H1 (cell line): ENCODE data around the gene RGS3. TPM values are rescaled to one million over a fixed set of nuclear protein-coding genes. Genes with fewer than 3 reads are reported as not detected.

ENCODE experiments used
- BRCA1 ChIP-seq: IDR thresholded peaks from 2 replicates; pipeline ENCODE4 v1.6.1; 2012; ENCODE audit warnings: low read depth, low read length, improper control_type of control experiment
- CBX8 ChIP-seq: fragments of 300-800, 300-1000 bp; sonication (generic); IDR thresholded peaks from 2 replicates; pipeline ENCODE4 v1.7.1; 2016; ENCODE audit warnings: low read depth, low read length, borderline replicate concordance
- CTBP2 ChIP-seq: IDR thresholded peaks from 2 replicates; pipeline ENCODE4 v1.7.0; 2011; ENCODE audit warnings: borderline replicate concordance, mild to moderate bottlenecking, moderate library complexity, mixed read lengths, low read length; ENCODE audit not compliant: insufficient read depth, insufficient read length
- EP300 ChIP-seq, 2 experiments: IDR thresholded peaks; 1 replicate in 1 of 2; 2 replicates in 1 of 2; pipeline ENCODE4 v1.6.1; 2011 to 2012; ENCODE audit warnings: low read depth in 2 of 2, low read length in 2 of 2, mild to moderate bottlenecking in 2 of 2, borderline replicate concordance in 1 of 2, inconsistent platforms in 1 of 2, moderate library complexity in 1 of 2
- KDM5A ChIP-seq: fragments of 200-600 bp; IDR thresholded peaks from 2 replicates; pipeline ENCODE4 v1.7.1; 2012; ENCODE audit warnings: mild to moderate bottlenecking, low read length, inconsistent platforms, mixed read lengths
- MAX ChIP-seq: IDR thresholded peaks from 2 replicates; pipeline ENCODE4 v1.6.1; 2012; ENCODE audit warnings: inconsistent platforms
- NANOG ChIP-seq: IDR thresholded peaks from 2 replicates; pipeline ENCODE4 v1.6.1; 2011; ENCODE audit warnings: low read length, low read depth, mild to moderate bottlenecking, inconsistent platforms; ENCODE audit not compliant: insufficient read depth, poor library complexity, severe bottlenecking
- POLR2AphosphoS5 ChIP-seq: IDR thresholded peaks from 2 replicates; pipeline ENCODE4 v1.6.1; 2011; ENCODE audit warnings: low read depth, low read length
- RFX5 ChIP-seq: IDR thresholded peaks from 2 replicates; pipeline ENCODE4 v1.6.1; 2011; ENCODE audit warnings: low read depth, low read length, improper control_type of control experiment, borderline replicate concordance
- SAP30 ChIP-seq: fragments of 300-600 bp; sonication (generic); IDR thresholded peaks from 2 replicates; pipeline ENCODE4 v1.7.1; 2012; ENCODE audit warnings: low read length, moderate library complexity, mild to moderate bottlenecking, inconsistent platforms; ENCODE audit not compliant: insufficient read depth, insufficient replicate concordance
- SIN3A ChIP-seq, 2 experiments: IDR thresholded peaks in 1 of 2; conservative IDR thresholded peaks in 1 of 2; 2 replicates each; pipeline ENCODE4 v1.6.1; 2011 to 2012; ENCODE audit warnings: low read length in 2 of 2, improper control_type of control experiment in 1 of 2, low read depth in 1 of 2, mild to moderate bottlenecking in 1 of 2
- SUZ12 ChIP-seq: fragments of 200-600 bp; sonication (generic); IDR thresholded peaks from 2 replicates; pipeline ENCODE4 v1.6.1; 2012; ENCODE audit warnings: mild to moderate bottlenecking, inconsistent platforms, low read length, moderate library complexity, mixed read lengths
- TEAD4 ChIP-seq: IDR thresholded peaks from 2 replicates; pipeline ENCODE4 v1.6.1; 2012; ENCODE audit warnings: low read depth, low read length, inconsistent platforms, mixed read lengths
- YY1 ChIP-seq: IDR thresholded peaks from 2 replicates; pipeline ENCODE4 v1.6.1; 2011; ENCODE audit warnings: low read depth, mild to moderate bottlenecking, low read length
- polyA plus RNA-seq, 7 experiments: library from polyadenylated mRNA; depleted of rRNA in 3 of 7; stranded (reverse) in 5 of 7; unstranded in 2 of 7; fragments of >200 nt in 5 of 7; fragments of 200-250 nt in 2 of 7; gene quantifications; 1 replicate in 5 of 7; 2 replicates in 1 of 7; 4 replicates in 1 of 7; pipeline versions ENCODE4 v1.2.1 to v1.2.3, GENCODE V29; 2011 to 2013; ENCODE audit warnings: missing spikeins in 2 of 7, mixed read lengths in 2 of 7
- total RNA-seq: library from RNA; stranded (reverse); fragmentation: NEBNext Ultra II Directional; extraction: Animal tissue kit (Norgen Biotek cat#: 25700); gene quantifications from 2 replicates; pipeline ENCODE4 v1.2.1, GENCODE V29; 2021
- TF ChIP-seq, protein P1 (sequence below): IDR thresholded peaks from 2 replicates; pipeline ENCODE4 v1.6.1; 2012; ENCODE audit warnings: low read length, inconsistent platforms
- TF ChIP-seq, protein P2 (sequence below): IDR thresholded peaks from 2 replicates; pipeline ENCODE4 v1.6.1; 2011; ENCODE audit warnings: low read length, improper control_type of control experiment

Gene RGS3
- total and polyA plus RNA-seq, 2 of the 8 experiments (the other 6 are each of a cell fraction or from before 2014, with no cell fraction given) = 12.6 to 18.2 TPM

DNA sequence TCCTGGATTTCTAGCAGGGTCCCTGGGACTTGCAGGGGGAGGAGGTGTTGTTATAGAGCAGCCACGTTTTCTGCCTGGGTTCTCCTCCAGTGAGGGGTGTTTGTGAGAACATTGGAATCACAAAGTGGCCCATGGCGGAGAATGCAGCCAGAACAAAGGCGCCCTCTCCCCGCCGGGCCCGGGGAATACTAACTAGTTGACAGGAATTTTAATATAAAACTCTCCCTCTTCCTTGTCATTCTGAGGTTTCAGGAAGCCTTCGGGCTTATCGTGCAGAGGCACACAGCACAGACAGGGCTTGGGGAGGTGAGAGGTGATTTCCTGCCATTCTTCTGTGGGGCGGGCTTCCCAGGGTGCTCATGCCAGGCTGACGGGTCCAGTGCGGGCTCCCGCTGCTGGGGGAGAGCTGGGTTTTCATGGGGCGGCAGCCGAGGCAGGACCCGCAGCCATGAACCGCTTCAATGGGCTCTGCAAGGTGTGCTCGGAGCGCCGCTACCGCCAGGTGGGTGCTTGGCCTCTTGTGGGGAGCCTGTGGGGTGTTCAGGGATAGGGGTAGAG lies 37.7 kb downstream of the RGS3 start (continued):
- TF ChIP-seq POLR2AphosphoS5 (no peak), KDM5A (no peak), BRCA1 (no peak), SUZ12 (no peak), EP300 (IDR thresholded peaks at IDR 0.05; ENCODE audit: borderline replicate concordance in 1 of 2, low read depth in 2 of 2, low read length in 2 of 2) (peak in 1 of 2 experiments; percentile 27; a peak in 1 of 3 replicates), RFX5 (no peak), TEAD4 (peak; percentile 81), CBX8 (no peak), CTBP2 (no peak), NANOG (peak; percentile 12), MAX (peak; percentile 69), SAP30 (no peak), SIN3A (conservative IDR thresholded peaks at IDR 0.05 in 1 of 2, IDR thresholded peaks at IDR 0.05 in 1 of 2; ENCODE audit: low read depth in 1 of 2, low read length in 2 of 2) (no peak), YY1 (peak; percentile 65; the same call in 1 of the 2 replicates)
- TF ChIP-seq, protein P1, sequence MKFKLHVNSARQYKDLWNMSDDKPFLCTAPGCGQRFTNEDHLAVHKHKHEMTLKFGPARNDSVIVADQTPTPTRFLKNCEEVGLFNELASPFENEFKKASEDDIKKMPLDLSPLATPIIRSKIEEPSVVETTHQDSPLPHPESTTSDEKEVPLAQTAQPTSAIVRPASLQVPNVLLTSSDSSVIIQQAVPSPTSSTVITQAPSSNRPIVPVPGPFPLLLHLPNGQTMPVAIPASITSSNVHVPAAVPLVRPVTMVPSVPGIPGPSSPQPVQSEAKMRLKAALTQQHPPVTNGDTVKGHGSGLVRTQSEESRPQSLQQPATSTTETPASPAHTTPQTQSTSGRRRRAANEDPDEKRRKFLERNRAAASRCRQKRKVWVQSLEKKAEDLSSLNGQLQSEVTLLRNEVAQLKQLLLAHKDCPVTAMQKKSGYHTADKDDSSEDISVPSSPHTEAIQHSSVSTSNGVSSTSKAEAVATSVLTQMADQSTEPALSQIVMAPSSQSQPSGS = no peak
- TF ChIP-seq, protein P2, sequence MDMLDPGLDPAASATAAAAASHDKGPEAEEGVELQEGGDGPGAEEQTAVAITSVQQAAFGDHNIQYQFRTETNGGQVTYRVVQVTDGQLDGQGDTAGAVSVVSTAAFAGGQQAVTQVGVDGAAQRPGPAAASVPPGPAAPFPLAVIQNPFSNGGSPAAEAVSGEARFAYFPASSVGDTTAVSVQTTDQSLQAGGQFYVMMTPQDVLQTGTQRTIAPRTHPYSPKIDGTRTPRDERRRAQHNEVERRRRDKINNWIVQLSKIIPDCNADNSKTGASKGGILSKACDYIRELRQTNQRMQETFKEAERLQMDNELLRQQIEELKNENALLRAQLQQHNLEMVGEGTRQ = no peak
